HG03095 (cell line): ENCODE data around the gene GPR31.
"Not testable (repeated sequence)": the region's sequence is repeated elsewhere in the genome, so short reads cannot be mapped to it uniquely, and the experiment has no call there.

Experiments used
- ATAC-seq: cut with Tn5 transposase; IDR thresholded peaks from one replicate; pipeline ENCODE4 v1.9.1; 2021; ENCODE audit warnings: moderate library complexity; ENCODE audit not compliant: unreplicated experiment

GPR31 gene

GRCh38 chr6:167168296-167168695, 10.5 kb upstream of the GPR31 start:
- not testable (repeated sequence) for ATAC-seq

- not testable (repeated sequence) for ATAC-seq
These were observed 9.9 kb upstream of the GPR31 start for GRCh38 chr6:167167699-167168098.

GRCh38 chr6:167165858-167166471, 8.2 kb upstream of the GPR31 start:
- ATAC-seq = no peak

DNA sequence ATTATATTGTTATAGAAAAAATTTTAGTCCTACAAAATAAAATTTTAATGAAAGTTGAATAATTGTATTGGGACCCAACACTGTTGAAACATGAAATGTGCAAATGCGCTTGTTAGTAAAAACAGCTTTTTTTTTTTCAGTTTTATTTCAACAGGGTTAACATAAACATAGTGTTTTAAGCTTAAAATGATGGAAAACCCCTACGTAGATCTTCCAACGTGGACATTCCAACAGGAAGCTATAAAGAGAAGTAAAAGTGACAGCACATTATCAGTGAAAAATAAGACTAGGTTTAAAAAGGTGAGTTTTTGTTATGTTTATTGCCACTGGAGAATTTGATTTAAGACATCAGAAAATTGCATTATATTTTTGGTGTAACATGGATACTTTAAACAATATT, 6.5 kb upstream of the GPR31 start:
- ATAC-seq = no peak

- ATAC-seq = no peak
These were observed 5.8 kb upstream of the GPR31 start for GRCh38 chr6:167163476-167164011.

- ATAC-seq = no peak
These were observed 4.8 kb upstream of the GPR31 start for GRCh38 chr6:167162591-167162990.

- ATAC-seq = no peak
These were observed 4.2 kb upstream of the GPR31 start for GRCh38 chr6:167161851-167162467.

GRCh38 chr6:167157414-167157813, 366 bp downstream of the GPR31 start:
- ATAC-seq = no peak

GRCh38 chr6:167154895-167155294, 2.9 kb downstream of the GPR31 start:
- ATAC-seq = no peak

DNA sequence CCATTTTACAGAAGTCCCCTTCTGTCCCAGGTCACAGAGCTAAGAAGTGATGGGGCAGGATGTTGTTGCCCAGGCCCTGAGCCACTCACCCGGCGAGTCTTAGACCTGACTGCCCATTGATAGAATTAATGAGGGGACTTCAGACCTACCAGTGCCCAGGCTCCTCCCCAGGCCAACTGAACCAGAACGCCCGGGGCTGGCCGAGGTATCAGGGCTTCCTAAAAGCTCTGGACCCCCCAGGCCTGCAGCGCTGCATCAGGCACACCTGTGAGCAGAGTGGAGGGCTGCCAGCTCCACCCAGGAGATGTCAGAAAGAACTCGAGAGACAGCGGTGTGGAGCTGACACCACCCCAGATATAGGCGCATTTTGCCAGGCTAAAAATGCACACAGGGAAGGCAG, 3.5 kb downstream of the GPR31 start:
- no peak for ATAC-seq

DNA sequence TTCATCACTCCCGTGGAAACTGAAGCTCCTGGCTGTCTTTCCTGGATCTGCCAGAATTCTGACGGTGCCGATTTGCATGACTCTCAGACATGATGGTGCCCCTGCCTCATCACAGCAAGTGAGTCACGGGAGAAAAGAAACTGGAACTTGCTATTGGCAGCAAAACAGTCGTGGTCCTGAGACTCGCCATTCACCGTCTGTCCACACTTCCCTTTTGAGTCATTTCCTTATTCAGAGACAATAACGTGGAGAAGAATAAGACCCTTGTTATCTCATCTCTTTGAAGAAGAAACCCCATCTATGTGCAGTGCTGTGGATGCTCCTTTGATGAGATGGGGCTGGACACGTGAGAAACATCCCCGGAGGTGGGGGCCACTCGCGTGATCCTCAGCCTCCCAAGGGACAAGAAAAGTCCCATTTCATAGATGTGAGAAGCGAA, 4.2 kb downstream of the GPR31 start:
- ATAC-seq = peak; percentile 51

GRCh38 chr6:167152862-167153261, 4.9 kb downstream of the GPR31 start:
- ATAC-seq = no peak

DNA sequence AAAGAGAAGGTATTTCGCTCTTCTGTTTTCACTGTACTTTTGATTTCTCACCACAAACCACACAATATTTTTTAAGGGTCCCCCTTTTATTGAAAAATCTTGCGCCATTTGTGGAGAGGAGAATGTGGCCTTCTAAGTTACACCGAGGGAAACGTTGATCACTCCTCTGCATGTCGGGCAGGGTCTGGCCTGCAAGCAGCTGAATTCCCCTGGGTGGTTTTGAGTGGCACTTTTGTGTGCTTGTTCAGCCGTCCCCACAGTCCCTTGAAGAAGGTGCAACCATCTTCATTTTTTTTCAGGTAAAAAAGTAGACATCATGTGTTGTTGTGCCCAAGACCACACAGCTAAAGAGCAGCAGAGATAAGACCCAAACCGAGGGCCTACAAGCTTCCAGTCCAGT, 6.1 kb downstream of the GPR31 start:
- ATAC-seq = no peak

GRCh38 chr6:167150941-167151549, 6.7 kb downstream of the GPR31 start:
- peak; percentile 49 for ATAC-seq

DNA sequence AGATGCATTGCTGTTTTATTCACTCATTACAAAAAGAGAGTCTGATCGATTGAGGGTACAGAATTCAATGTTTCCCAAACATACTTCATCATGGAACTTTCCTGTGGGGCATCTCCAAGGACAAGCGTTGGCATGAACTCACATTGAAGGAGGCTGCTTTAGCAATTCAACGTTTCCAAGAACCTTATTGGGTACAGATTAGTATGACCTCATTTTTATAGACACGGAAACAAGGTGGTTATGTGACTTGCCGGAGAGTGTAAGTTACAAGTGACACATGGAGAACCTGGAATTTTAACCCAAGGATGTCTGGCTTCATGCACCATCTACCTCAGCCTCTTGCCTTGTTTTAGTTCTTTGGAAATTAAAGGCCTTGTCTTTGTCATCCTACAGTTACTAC, 8.8 kb downstream of the GPR31 start:
- no peak for ATAC-seq

DNA sequence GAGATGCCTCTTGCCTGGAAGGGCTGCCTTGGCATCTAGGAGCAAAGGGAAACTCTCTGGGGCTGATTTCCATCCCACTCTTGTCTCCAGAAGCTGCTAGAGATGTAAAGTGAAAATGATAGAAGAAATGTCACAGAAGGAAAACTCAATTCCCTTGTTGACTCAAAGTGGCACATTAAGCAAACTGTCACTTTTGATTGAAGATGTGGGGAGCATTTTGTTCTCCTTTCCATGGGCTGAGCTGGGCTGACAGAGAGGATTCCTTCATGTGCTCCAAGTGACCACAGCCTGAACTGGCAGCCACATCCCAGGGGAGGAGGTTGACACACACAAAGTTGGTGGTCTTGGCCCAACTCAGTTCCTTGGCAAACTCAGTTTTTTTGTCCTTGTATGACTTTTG, 9.8 kb downstream of the GPR31 start:
- ATAC-seq = no peak

DNA sequence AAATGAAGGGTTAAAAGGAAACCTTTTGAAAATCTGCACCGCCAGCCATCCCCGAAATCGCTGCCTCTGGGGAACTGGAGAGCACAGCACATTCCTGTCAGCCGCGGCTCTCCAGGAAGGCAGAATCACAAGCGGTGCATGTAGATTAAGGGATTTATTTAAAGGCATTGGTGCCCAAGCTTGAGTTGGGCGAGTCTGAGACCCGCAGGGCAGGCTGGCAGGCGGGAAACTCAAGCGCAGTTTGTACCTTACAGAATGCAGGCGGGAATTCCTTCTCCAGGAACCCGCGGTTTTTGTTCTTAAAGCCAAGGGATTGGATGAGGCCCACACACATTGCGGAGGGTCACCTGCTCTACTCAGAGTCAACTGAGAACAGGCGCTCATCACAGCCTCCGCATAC, 10.8 kb downstream of the GPR31 start:
- no peak for ATAC-seq

DNA sequence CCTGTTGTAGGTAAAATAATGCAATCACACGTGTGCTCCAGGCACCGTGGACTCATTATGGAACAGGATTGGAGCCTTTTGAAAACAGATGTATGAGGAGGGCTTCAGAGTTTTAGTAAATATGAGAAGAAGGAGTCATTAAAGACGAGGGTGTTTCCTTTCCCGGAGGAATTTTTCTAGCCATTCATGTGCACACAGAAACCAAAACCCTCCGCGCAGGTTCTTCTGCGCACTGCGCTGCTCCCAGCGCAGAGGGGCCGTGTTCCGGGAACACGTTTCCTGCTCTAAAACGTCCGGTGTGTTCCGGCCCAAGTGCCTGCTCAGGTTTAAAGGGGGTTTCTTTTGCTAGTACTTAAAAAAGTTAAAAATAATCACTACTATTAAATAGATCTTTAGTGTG, 11.6 kb downstream of the GPR31 start:
- ATAC-seq = peak; percentile 36

DNA sequence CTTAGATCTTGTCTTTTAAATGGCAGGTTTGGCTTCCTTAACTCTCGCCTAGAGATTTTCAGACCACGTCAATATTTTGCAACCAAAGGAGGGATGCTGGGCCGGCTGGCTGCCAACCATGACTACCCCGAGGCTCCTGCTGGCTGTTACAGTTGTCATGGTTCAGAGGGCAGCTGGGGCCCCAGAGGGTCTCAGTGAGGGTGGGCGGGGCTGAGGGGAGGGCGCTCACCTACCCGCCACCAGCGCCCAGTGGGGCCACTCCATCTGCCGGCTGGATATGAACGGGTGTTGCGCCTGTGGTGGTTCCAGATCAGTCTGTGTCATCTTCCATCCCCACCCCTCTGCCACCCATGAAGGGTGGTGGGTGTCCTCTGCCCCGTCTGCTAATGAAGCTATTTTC, 12.3 kb downstream of the GPR31 start:
- no peak for ATAC-seq

DNA sequence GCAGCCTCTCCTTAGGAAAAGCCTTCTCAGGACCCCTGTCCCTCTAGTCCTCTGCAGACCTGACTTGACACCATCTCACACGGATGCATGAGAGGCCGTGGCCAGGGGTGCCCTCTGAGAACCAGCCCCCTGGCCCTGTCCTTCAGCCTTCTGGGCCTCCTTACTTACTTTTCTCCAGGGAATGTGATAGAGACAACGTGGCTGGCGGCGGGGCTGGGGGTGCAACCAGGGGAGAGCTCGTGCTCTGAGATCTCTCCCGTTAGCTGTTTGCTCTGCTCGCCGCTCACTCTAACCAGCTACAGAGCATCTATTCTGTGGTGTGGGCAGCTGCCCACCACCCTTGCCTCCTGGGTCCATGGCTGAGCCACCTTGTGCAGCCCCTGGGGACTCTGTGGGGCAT, 14.7 kb downstream of the GPR31 start:
- ATAC-seq = no peak

DNA sequence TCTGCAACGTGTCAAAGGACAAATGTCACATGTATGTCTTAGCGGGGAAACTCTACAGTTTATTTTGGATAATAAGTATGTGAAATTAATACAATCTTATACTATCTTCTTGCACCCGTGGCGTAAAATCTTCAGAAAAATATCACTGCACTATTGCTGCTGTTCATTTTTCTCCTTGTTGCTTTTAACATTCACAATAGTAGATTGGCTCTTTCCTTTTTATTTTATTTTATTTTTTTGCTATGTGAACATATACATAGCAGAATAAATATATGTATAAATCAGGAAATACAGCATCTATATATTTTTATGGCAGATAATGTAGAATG, 15.4 kb downstream of the GPR31 start:
- no peak for ATAC-seq

DNA sequence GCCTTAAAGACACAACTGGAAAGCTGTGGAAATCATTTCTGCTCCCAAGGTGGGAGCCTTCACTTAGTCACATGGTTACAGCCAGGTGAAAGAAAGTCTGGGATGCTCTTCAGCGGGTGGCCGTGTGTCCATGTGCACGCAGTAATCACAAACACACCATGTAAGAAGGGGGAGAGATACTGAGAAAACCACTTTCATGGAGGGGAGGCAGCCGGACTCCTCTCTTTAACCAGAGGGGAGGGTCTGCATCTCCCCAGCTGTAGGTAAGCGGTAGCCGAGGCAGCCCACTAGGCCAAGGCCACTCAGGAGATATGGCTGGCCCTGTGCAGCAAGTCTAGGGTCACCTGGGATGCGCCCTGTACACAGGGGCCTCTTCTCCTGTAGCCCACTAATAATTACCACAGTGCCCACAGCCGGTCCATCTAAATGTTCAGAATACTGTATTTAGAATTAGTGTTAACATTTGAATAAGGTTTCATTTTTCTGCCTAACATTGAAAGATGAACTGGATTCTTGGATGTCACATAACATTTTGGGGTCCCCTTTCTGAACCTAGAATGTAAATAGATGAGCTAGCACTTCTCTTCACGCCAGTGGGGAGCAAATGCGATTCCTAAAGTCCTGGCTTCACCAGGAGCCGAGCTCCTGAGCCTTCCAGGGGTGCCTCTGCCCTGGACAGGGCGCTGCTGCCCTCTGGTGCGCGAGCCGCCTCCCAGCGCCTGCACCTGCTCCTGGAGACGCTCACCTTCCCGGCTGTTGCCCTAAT, 15.9 kb downstream of the GPR31 start:
- ATAC-seq = peak; percentile 77
